Liver (tissue), 2 donors: ENCODE measurements around the gene AAK1.
"Not testable (repeated sequence)": the region's sequence is repeated elsewhere in the genome, so short reads cannot be mapped to it uniquely, and the experiment has no call there.

Source experiments
- FOXA1 ChIP-seq: IDR thresholded peaks from 2 replicates; pipeline ENCODE4 v1.6.1; 2016; ENCODE audit warnings: antibody characterized with exemption
- MAX ChIP-seq: IDR thresholded peaks from 2 replicates; pipeline ENCODE4 v1.6.1; 2016; ENCODE audit warnings: antibody characterized with exemption
- TF ChIP-seq, protein P1 (sequence below): fragments of 150-350 bp; IDR thresholded peaks from 2 replicates; pipeline ENCODE4 v1.5.1; 2017; ENCODE audit warnings: improper control_type of control experiment, low read depth, low read length; ENCODE audit not compliant: missing input control
- donor health status: healthy.

DNA sequence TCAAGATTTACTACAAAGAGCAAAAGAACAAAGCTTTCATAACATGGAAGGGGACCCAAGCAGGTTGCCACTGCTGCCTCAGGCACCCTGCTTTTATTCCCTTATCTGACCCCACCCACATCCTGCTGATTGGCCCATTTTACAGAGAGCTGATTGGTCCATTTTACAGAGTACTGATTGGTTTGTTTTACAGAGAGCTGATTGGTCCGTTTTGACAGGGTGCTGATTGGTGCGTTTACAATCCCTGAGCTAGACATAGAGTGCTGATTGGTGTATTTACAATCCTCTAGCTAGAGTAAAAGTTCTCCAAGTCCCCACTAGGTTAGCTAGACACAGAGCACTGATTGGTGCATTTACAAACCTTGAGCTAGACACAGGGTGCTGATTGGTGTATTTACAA lies 204.0 kb downstream of the AAK1 start:
- TF ChIP-seq MAX, FOXA1: not testable (repeated sequence)
- TF ChIP-seq, protein P1, sequence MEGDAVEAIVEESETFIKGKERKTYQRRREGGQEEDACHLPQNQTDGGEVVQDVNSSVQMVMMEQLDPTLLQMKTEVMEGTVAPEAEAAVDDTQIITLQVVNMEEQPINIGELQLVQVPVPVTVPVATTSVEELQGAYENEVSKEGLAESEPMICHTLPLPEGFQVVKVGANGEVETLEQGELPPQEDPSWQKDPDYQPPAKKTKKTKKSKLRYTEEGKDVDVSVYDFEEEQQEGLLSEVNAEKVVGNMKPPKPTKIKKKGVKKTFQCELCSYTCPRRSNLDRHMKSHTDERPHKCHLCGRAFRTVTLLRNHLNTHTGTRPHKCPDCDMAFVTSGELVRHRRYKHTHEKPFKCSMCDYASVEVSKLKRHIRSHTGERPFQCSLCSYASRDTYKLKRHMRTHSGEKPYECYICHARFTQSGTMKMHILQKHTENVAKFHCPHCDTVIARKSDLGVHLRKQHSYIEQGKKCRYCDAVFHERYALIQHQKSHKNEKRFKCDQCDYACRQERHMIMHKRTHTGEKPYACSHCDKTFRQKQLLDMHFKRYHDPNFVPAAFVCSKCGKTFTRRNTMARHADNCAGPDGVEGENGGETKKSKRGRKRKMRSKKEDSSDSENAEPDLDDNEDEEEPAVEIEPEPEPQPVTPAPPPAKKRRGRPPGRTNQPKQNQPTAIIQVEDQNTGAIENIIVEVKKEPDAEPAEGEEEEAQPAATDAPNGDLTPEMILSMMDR: not testable (repeated sequence)
